Activated naive CD4-positive, alpha-beta T cell treated with anti-CD3 and anti-CD28 coated beads, Interleukin-2, amount 10 ng/mL, durations not matched to agents 5 hours and 36 hours (primary cell): ENCODE measurements around the gene RAB31. TPM values are rescaled to one million over a fixed set of nuclear protein-coding genes. Genes with fewer than 3 reads are reported as not detected.

Experiments used
- total RNA-seq, 2 experiments: library from RNA; stranded (reverse); gene quantifications; one replicate each; pipeline ENCODE4 v1.2.3, GENCODE V29; 2021

The RAB31 gene
- 1 to 10 TPM in 1 of 2 experiments, under 1 TPM in 1; 0.96 to 1.2 TPM for total RNA-seq

GRCh38 chr18:9708057-9708433 is at the start of gene RAB31:
RAB31 (plus strand) TSS chr18:9708301; CDS start chr18:9708406, 105 bp downstream.

GRCh38 chr18:9885170-9886004 is 177.3 kb downstream of the RAB31 start, which contains the start of gene TXNDC2:
TXNDC2 (plus strand) TSS chr18:9885973; CDS start chr18:9886681, 708 bp downstream.

Other genes with a start within 250 kb of the RAB31 start
- 10 to 100 TPM; 43.4 to 45.8 TPM for gene RALBP1, start 232.8 kb upstream of the RAB31 start, total RNA-seq
- gene PPP4R1, start 93.7 kb upstream of the RAB31 start, total RNA-seq = 10 to 100 TPM; 56.0 to 56.3 TPM
- gene TXNDC2, start 177.7 kb downstream of the RAB31 start, total RNA-seq = not detected
- 100 to 1,000 TPM; 121 TPM for gene VAPA, start 205.7 kb downstream of the RAB31 start, total RNA-seq